Muscle layer of duodenum (tissue), 2 donors: ENCODE data around the gene SLC4A9.

Experiments used
- H3K27ac ChIP-seq: one replicate; pipeline ENCODE4 v1.7.0; 2013; ENCODE audit warnings: mild to moderate bottlenecking, low read length
- H3K27me3 ChIP-seq: one replicate; pipeline ENCODE4 v1.7.0; 2013; ENCODE audit warnings: low read depth, mild to moderate bottlenecking, control low read depth, low read length
- H3K36me3 ChIP-seq, 2 donors: one replicate each; pipeline ENCODE4 v1.7.0; 2013; ENCODE audit warnings: low read length in 2 of 2, control low read depth in 1 of 2, mild to moderate bottlenecking in 1 of 2; ENCODE audit not compliant: insufficient read depth in 2 of 2, control insufficient read depth in 1 of 2
- H3K4me1 ChIP-seq, 2 donors: one replicate each; pipeline ENCODE4 v1.7.0; 2013; ENCODE audit warnings: low read length in 2 of 2, mild to moderate bottlenecking in 2 of 2, control low read depth in 1 of 2, moderate library complexity in 1 of 2; ENCODE audit not compliant: insufficient read depth in 2 of 2, control insufficient read depth in 1 of 2
- H3K4me3 ChIP-seq, 2 donors: one replicate each; pipeline ENCODE4 v1.7.0; 2013; ENCODE audit warnings: low read length in 2 of 2, low read depth in 1 of 2, mild to moderate bottlenecking in 1 of 2
- H3K9me3 ChIP-seq, 2 donors: one replicate each; pipeline ENCODE4 v1.7.0; 2013; ENCODE audit warnings: low read length in 2 of 2, control low read depth in 1 of 2, mild to moderate bottlenecking in 1 of 2; ENCODE audit not compliant: control insufficient read depth in 1 of 2
- donor health status: healthy.

SLC4A9 gene

GRCh38 chr5:140324041-140324600 lies 35.9 kb upstream of the SLC4A9 start:
- Histone ChIP-seq H3K27me3 (no peaks in the 10 kb centered on the region), H3K36me3 (no peaks in the 10 kb centered on the region), H3K9me3 (no peaks in the 10 kb centered on the region), H3K4me1 (peaks cover 18 to 24% of the 10 kb centered on the region in 2 donors), H3K27ac (peak overlapping the region; percentile 19), H3K4me3 (no peak overlapping the region)

- H3K27ac ChIP-seq: peak overlapping the region; percentile 19
- no peaks in the 10 kb centered on the region for H3K9me3 ChIP-seq
- no peak overlapping the region for H3K4me3 ChIP-seq
- no peaks in the 10 kb centered on the region for H3K36me3 ChIP-seq
- H3K27me3 ChIP-seq: no peaks in the 10 kb centered on the region
- H3K4me1 ChIP-seq: peaks cover 18 to 24% of the 10 kb centered on the region in 2 donors
Measured at GRCh38 chr5:140324617-140325241, 35.3 kb upstream of the SLC4A9 start.

- H3K36me3 ChIP-seq: no peaks in the 10 kb centered on the region
- H3K4me3 ChIP-seq: no peak overlapping the region
- H3K27ac ChIP-seq: peak overlapping the region; percentile 19
- no peaks in the 10 kb centered on the region for H3K27me3 ChIP-seq
- H3K4me1 ChIP-seq: peaks cover 18 to 24% of the 10 kb centered on the region in 2 donors
- no peaks in the 10 kb centered on the region for H3K9me3 ChIP-seq
Measured at GRCh38 chr5:140325486-140325885, 34.5 kb upstream of the SLC4A9 start.

- Histone ChIP-seq H3K9me3 (no peaks in the 10 kb centered on the region), H3K4me1 (peaks cover 18 to 24% of the 10 kb centered on the region in 2 donors), H3K27me3 (no peaks in the 10 kb centered on the region), H3K36me3 (peaks cover 2% of the 10 kb centered on the region in 2 donors), H3K4me3 (no peak overlapping the region), H3K27ac (no peak overlapping the region)
Measured at GRCh38 chr5:140327589-140327988, 32.4 kb upstream of the SLC4A9 start.

DNA sequence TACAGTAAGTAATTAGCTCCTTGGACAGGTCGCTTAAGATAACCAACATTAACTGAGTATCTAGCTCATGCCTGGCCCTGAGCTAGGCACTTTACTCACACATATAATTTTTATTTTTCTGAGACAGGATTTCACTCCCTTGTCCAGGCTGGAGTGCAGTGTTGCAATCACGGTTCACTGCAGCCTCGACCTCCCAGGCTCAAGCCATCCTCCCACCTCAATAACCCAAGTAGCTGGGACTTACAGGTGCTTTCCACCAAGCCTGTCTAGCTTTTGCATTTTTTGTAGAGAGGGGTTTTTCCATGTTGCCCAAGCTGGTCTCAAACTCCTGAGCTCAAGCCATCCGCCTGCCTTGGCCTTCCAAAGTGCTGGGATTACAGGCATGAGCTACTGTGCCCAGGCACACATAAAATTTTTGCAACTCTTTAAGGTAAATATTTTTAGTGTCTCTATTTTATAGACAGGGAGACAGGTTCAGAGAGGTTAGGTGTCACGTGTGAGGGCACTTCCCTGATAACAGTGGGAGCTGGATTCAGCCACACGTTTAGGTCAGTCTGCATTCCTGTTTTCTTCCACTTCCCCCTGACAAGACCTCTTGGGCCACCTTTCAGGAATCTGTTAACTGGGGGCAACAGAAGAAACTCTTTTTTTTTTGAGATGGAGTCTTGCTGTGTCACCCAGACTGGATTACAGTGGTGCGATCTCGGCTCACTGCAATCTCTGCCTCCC lies 31.8 kb upstream of the SLC4A9 start:
- Histone ChIP-seq H3K27ac (no peak overlapping the region), H3K36me3 (peaks cover 9% of the 10 kb centered on the region in 2 donors), H3K4me3 (no peak overlapping the region), H3K27me3 (no peaks in the 10 kb centered on the region), H3K4me1 (peaks cover 13 to 19% of the 10 kb centered on the region in 2 donors), H3K9me3 (no peaks in the 10 kb centered on the region)

DNA sequence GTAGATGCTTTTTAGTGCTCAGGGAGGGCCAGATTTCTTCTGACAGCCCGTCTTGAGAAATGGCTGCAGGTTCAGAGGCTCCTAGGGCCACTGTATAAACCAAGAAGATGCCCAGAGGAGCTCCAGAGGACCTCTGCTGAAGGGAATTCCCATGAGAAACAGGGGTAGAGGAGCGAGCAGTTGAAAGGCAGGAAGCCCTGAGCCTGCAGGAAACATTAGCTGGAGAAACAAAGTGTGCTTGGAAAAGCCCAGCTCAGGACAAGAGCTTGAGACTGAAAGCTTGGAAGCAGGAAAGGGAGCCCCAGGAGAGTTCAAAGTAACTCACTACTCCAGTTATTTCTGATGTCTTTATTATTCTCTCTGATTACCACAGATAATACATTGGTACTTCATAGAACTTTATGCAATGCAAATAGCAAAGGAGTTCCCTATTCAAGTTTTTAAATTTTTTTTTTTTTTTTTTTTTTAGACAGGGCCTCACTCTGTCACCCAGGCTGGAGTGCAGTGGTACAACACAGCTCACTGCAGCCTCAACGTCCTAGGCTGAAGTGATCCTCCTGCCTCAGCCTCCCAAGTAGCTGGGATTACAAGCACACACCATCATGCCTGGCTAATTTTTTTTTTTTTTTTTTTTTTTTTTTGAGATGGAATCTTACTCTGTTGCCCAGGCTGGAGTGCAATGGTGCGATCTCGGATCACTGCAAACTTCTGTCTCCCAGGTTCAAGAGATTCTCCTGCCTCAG lies 30.1 kb upstream of the SLC4A9 start:
- Histone ChIP-seq H3K27me3 (no peaks in the 10 kb centered on the region), H3K9me3 (no peaks in the 10 kb centered on the region), H3K27ac (no peak overlapping the region), H3K4me3 (no peak overlapping the region), H3K4me1 (peaks cover 0 to 6% of the 10 kb centered on the region in 2 donors), H3K36me3 (peaks cover 18 to 22% of the 10 kb centered on the region in 2 donors)

GRCh38 chr5:140331638-140332037 lies 28.4 kb upstream of the SLC4A9 start:
- Histone ChIP-seq H3K36me3 (peaks cover 18 to 22% of the 10 kb centered on the region in 2 donors), H3K9me3 (no peaks in the 10 kb centered on the region), H3K4me1 (peaks cover 0 to 11% of the 10 kb centered on the region in 2 donors), H3K27ac (no peak overlapping the region), H3K4me3 (no peak overlapping the region), H3K27me3 (no peaks in the 10 kb centered on the region)

DNA sequence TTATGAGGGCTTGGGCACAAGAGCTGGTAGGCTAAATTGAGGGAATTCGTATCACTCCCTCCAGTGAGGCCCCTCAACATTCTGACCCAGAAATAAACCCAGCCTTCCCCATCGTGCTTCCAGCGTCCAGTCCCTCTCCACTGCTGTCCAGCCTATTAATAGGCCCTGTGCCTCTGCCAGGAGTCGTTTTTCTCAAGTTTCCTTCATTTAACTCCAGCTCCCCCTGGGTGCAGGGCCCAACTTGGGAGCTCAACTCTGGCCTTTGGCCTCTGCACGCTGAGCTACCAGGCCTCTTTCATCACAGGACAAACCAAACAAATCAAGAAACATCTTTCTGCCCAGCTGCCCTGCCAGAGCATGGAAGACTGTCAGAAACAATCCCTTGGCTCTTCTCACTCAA lies 23.6 kb upstream of the SLC4A9 start:
- Histone ChIP-seq H3K27ac (no peak overlapping the region), H3K36me3 (peaks cover 22 to 30% of the 10 kb centered on the region in 2 donors), H3K4me3 (peak overlapping the region in 1 of 2 donors; percentile 11), H3K4me1 (peaks cover 9 to 35% of the 10 kb centered on the region in 2 donors), H3K9me3 (no peaks in the 10 kb centered on the region), H3K27me3 (no peaks in the 10 kb centered on the region)

- H3K9me3 ChIP-seq: no peaks in the 10 kb centered on the region
- H3K4me3 ChIP-seq: no peak overlapping the region
- peaks cover 23 to 33% of the 10 kb centered on the region in 2 donors for H3K36me3 ChIP-seq
- H3K27ac ChIP-seq: no peak overlapping the region
- no peaks in the 10 kb centered on the region for H3K27me3 ChIP-seq
- peaks cover 9 to 46% of the 10 kb centered on the region in 2 donors for H3K4me1 ChIP-seq
Measured at GRCh38 chr5:140337880-140338279, 22.1 kb upstream of the SLC4A9 start.

DNA sequence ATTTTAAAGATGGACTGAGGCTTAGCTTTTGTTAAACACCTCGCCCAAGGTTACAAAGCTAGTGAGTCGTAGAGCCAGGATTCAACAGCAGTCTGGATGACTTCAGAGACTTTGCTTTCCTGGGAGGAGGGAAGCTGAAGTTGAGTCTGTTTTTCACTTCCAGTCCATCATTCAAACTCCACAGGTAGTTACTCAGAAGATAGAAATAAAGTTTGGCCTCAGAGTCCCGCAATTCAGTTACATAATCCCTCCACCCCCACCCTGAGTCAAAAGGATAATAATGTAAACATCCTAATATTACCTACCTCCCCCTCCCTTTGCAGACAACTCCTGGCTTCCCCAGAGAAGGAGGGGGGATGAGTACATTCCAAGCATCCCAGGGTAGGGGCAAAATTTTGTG lies 21.7 kb upstream of the SLC4A9 start:
- Histone ChIP-seq H3K9me3 (no peaks in the 10 kb centered on the region), H3K27ac (no peak overlapping the region), H3K4me1 (peaks cover 9 to 46% of the 10 kb centered on the region in 2 donors), H3K4me3 (no peak overlapping the region), H3K36me3 (peaks cover 18 to 29% of the 10 kb centered on the region in 2 donors), H3K27me3 (no peaks in the 10 kb centered on the region)

DNA sequence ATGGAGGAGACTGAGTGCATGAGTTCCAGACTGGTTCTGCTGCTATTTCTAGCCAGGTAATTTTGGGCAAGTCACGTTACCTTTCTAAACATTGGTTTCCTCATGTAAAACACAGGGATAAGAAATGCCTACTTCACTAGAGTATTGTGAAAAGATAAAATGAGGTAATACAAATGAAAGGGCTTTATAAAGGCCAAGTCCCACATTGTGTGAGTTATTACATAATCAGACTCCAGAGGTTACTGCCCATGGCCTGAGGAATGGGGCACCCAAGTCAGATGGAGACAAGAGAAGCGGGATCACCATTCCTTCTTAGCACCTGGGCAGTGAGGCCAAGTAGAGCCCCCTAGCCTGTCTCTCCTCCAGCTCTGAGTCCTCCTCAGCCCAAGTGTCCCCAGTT lies 21.1 kb upstream of the SLC4A9 start:
- Histone ChIP-seq H3K4me3 (no peak overlapping the region), H3K9me3 (no peaks in the 10 kb centered on the region), H3K27ac (no peak overlapping the region), H3K27me3 (no peaks in the 10 kb centered on the region), H3K4me1 (peaks cover 9 to 46% of the 10 kb centered on the region in 2 donors), H3K36me3 (peaks cover 15 to 29% of the 10 kb centered on the region in 2 donors)
